SU-DHL-6 (cell line): ENCODE measurements around the gene C3orf33.

Source experiments
- H2AFZ ChIP-seq: fragments of 200-600 bp; sonication (generic); 2 replicates; pipeline ENCODE4 v1.6.1; 2014; ENCODE audit warnings: low read depth, mild to moderate bottlenecking, moderate library complexity, mixed read lengths, antibody characterized with exemption, low read length; ENCODE audit not compliant: severe bottlenecking
- H3F3A ChIP-seq: fragments of 200-600 bp; shearing (Covaris generic); 2 replicates; pipeline ENCODE4 v1.6.0; 2016; ENCODE audit warnings: antibody characterized with exemption, mild to moderate bottlenecking; ENCODE audit not compliant: insufficient read depth
- H3K27ac ChIP-seq: fragments of 200-600 bp; sonication (generic); 2 replicates; pipeline ENCODE4 v1.5.1; 2016; ENCODE audit warnings: low read depth, mild to moderate bottlenecking, low read length, moderate library complexity, mixed read lengths
- H3K27me3 ChIP-seq: fragments of 200-600 bp; sonication (generic), shearing (Covaris generic); 2 replicates; pipeline ENCODE4 v1.6.0; 2014; ENCODE audit warnings: mild to moderate bottlenecking, low read length
- H3K36me3 ChIP-seq: fragments of 200-600 bp; sonication (generic); 2 replicates; pipeline ENCODE4 v1.6.1; 2014; ENCODE audit warnings: mild to moderate bottlenecking, low read length, mixed read lengths
- H3K4me2 ChIP-seq: fragments of 300-600, 200-600 bp; shearing (Covaris generic), sonication (generic); 2 replicates; pipeline ENCODE4 v1.6.0; 2014; ENCODE audit warnings: low read length, low read depth, mild to moderate bottlenecking; ENCODE audit not compliant: poor library complexity, severe bottlenecking
- H3K4me3 ChIP-seq: fragments of 200-600 bp; sonication (generic); 2 replicates; pipeline ENCODE4 v1.5.1; 2014; ENCODE audit warnings: antibody characterized with exemption, low read length, mild to moderate bottlenecking, mixed read lengths; ENCODE audit not compliant: insufficient read depth, poor library complexity, severe bottlenecking
- H3K79me2 ChIP-seq: fragments of 200-600 bp; sonication (generic); 2 replicates; pipeline ENCODE4 v1.6.1; 2014; ENCODE audit warnings: mild to moderate bottlenecking, low read length, moderate library complexity; ENCODE audit not compliant: insufficient read depth
- H3K9ac ChIP-seq: fragments of 200-600 bp; sonication (generic); 2 replicates; pipeline ENCODE4 v1.7.0; 2014; ENCODE audit warnings: mild to moderate bottlenecking, low read length
- H3K9me2 ChIP-seq: fragments of 200-600 bp; sonication (generic); replicated peaks from 2 replicates; pipeline ENCODE4 v1.6.1; 2014; ENCODE audit warnings: low read length; ENCODE audit not compliant: insufficient read depth
- H3K9me3 ChIP-seq: fragments of 200-600 bp; sonication (generic); 2 replicates; pipeline ENCODE4 v1.6.1; 2014; ENCODE audit warnings: low read length, mixed read lengths; ENCODE audit not compliant: insufficient read depth
- H4K20me1 ChIP-seq: fragments of 200-600 bp; sonication (generic); 2 replicates; pipeline ENCODE4 v1.6.1; 2014; ENCODE audit warnings: low read depth, mild to moderate bottlenecking, antibody characterized with exemption, low read length, moderate library complexity, mixed read lengths
- CTCF ChIP-seq: fragments of 200-600 bp; sonication (generic); IDR thresholded peaks from one replicate; pipeline ENCODE4 v1.5.1; 2017; ENCODE audit warnings: antibody characterized with exemption, mild to moderate bottlenecking, low read length, moderate library complexity; ENCODE audit not compliant: insufficient read depth, poor library complexity, severe bottlenecking
- EZH2phosphoT487 ChIP-seq: fragments of 200-600 bp; sonication (generic), shearing (Covaris generic); conservative IDR thresholded peaks from 2 replicates; pipeline ENCODE4 v1.6.1; 2018; ENCODE audit warnings: mild to moderate bottlenecking, antibody characterized with exemption, low read length, moderate library complexity, mixed read lengths

C3orf33 gene

GRCh38 chr3:155727836-155728235, 78.2 kb downstream of the C3orf33 start:
- Histone ChIP-seq H3K79me2 (no peaks in the 10 kb centered on the region), H4K20me1 (no peaks in the 10 kb centered on the region), H3K27ac (no peak overlapping the region), H3K9ac (no peak overlapping the region), H3K27me3 (no peaks in the 10 kb centered on the region), H3K4me2 (no peak overlapping the region), H3K4me3 (no peak overlapping the region), H3K36me3 (no peaks in the 10 kb centered on the region), H3F3A (no peaks in the 10 kb centered on the region), H3K9me3 (no peaks in the 10 kb centered on the region), H3K9me2 (no peaks in the 10 kb centered on the region), H2AFZ (no peak overlapping the region)
- TF ChIP-seq CTCF (no peak), EZH2phosphoT487 (no peak)

GRCh38 chr3:155714295-155714718, 91.8 kb downstream of the C3orf33 start:
- Histone ChIP-seq H3K4me2 (no peak overlapping the region), H3K9me2 (no peaks in the 10 kb centered on the region), H3K79me2 (no peaks in the 10 kb centered on the region), H3F3A (no peaks in the 10 kb centered on the region), H3K9ac (no peak overlapping the region), H2AFZ (no peak overlapping the region), H3K4me3 (no peak overlapping the region), H3K36me3 (no peaks in the 10 kb centered on the region), H4K20me1 (no peaks in the 10 kb centered on the region), H3K27me3 (no peaks in the 10 kb centered on the region), H3K27ac (no peak overlapping the region), H3K9me3 (no peaks in the 10 kb centered on the region)
- TF ChIP-seq CTCF (no peak), EZH2phosphoT487 (no peak)
